NCI-H1105 (cell line): ENCODE data around the gene ZIC5.

Experiments
- DNase-seq: peaks from one replicate; lab custom pipeline; 2025; lab: John Stamatoyannopoulos, UW

The ZIC5 gene

DNA sequence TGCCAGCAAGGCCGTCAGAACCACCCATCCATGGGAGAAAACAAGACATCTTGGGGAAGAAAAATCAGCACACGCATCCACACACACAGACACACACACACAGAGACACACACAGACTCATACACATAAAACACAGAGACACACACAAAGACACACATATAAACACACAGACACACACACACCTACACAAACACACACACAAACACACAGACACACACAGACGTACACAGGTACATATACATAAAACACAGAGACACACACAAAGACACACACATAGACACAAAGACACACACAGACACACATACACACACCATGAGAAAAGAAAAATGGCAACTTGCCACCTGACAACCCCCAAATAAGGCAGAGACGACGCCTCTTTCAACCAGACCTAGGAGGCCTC lies 40.6 kb downstream of the ZIC5 start:
- DNase-seq, result no peak

DNA sequence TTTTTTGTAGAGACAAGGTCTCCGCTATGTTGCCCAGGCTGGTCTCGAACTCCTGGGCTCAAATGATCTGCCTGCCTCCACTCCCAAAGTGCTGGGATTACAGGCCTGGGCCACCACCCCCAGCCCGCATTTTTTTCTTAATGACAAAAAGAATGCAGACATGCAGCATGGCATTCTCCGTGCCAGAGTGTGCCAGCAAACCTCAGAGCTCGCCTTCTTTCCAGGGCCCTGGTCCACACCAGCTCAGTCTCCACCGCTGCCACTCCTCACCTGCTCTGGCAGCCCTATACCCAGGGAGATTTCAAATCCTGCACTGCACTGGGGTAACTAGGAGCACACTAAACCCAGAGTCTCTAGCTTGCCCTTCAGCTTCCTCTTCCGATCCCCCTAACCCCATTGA lies 41.7 kb downstream of the ZIC5 start:
- no peak for DNase-seq

DNA sequence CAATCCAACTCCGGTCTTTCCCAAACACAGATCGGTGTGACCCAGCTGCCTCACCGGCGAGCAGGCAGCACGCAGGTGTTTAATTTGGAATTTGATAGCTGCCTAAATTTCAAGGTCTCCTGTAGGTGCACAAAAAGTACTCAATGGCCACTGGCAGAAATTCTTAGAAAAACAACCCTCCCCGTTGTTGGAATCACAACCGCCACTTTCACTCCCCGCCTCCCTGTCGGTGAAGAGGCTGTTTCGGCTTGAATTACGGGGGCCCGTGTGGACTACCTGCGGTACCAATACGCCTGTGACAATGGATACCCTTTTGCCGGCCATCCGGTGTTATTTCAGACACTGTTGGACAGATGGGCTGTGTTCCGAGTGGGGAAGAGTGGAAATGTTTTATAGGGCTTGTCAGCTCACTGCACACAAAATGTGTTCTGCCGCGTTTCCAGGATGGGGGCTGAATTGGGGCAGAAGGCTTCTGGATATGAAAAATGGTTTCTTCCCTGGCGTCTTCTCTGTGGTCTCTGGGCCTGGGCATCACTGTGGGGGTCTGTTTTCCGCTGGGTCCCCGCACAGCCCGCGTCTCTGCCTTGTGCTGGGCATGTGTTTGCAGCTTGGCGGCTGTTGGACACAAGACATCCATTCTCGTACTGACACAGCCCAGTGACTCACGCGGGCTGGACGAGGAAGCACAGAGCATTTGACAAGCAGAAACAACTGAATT lies 45.4 kb downstream of the ZIC5 start:
- peak; percentile 43 for DNase-seq

DNA sequence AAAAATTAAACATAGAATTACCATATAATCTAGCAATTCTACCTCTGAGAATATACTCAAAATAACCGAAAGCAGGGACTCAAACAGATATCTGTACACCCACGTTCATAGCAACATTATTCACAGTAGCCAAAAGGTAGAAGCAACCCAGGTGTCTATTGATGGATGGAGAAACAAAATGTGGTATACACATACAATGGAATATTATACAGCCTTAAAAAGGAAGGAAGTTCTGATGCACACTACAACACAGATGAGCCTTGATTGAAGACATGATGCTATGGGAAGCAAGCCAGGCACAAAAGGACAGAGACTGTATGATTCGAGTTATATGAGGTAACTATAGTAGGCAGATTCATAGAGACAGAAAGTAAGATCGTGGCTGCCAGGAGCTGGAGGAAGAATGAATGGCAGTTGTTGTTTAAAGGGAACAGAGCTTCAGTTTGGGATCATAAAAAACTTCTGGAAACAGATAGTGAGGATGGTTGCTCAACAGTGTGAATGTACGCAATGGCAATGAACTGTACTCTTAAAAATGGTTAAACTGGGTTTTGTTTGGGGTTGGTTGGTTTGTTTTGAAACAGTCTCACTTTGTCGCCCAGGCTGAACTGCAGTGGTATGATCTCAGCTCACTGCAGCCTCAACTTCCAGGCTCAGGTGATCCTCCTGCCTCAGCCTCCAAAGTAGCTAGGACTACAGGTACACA lies 47.5 kb downstream of the ZIC5 start:
- no peak for DNase-seq

DNA sequence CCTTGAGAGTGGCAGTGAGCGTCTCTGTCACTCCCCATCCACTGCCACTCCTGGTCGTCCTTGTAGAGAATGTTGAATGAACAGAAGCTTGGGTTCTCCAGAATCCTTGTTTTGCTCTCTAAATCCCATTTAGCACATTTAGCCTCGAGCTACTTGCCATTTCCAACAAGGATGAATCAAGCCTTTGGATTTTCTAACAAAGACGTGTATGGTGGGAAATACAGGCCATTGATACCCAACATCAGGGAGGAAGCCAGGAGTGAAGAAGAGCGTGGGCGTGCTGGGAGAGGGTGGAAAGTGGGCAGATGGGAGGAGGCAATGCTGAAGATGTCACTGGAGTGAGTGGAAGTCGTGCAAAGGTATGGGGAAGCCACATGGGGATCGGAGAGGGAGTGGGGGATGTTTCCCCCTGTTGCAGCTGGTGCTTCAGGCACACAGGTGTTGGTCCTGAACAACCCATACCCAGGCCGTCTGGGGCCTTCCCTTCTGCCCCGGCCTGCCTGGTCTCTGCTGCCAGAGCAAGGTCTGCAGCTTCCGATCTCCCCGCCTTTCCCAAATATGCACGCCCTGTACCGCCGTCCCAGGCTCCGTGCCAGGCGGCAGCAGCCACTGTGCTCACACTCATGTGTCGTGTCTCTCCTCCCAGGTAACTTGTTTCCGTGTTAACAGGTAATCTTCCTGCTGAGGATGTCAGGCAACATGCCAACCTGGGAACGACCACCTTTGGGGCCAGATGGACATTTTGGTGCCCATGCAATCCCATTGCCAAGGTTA lies 48.7 kb downstream of the ZIC5 start:
- DNase-seq, result peak; percentile 20

DNA sequence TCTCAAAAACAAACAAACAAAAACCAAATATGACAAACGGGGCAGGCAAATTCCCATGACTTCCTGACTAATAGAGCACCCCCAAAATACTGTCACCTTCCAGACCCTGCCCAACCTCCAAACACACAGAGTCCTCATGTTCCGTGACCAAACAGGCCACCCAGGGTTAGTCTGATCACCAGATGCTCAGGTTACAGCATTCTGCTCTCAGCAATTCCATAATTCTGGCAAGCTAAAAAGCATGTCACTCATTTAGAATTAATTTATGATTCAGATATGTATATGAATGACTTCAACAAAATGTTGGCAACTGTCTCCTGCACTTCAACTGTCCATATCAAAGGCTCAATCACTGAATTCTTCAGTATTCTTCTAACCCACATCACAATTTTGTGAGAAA lies 52.4 kb downstream of the ZIC5 start:
- no peak for DNase-seq

DNA sequence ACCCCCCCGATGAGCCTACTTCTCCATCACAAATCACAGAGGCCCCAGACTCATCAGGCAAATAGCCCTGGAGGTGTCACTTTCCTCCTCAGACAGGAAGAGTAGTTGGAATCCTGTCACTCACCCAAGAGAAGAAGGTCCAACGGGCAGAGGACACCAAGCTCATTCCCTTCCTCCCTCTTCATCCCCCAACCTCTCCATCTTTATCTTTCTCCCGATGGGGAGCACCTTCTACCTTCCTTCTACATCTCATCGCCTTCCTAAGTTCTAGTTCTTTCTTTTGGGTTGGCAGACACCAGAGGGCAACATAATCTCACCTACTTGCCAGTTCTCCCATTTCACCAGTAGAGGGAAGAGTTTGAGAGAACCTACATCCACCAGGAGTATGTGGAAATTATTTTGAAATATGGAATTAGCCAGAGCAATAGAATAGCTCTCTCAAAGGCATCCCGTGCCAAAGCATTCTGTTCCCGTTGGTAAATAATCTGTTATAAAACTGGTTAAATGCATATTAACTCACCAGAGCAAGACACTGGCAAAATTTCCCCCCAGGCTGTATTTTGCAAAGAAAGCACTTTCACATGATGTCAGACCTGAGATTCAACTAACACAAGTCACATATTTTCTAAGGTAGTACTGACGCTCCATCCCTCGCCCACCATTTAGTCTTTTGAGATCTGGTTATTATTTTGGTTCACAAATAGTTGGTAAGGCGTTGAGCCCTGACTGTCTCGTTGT lies 55.0 kb downstream of the ZIC5 start:
- DNase-seq, result peak; percentile 26

DNA sequence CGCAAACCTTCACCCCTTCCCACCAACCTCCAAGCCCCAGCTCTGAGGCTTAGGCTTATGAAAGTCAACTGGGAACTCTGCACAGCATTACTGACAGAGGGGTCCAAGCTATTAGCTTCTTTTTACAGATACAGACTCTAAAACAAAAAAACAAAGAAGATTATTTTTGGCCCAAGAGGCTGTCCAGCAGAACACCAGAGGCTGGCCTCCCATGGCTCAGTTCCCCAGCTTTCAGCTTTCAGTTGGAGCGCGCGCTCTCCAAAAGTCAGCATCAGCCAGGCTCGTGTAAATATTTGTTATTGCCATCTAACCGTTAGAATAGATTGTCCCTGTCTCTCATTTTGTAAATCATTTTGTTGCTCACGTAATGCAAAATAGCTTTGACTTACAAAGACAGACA lies 58.4 kb downstream of the ZIC5 start:
- no peak for DNase-seq
